ENCODE results near the gene ORC6.

Gene ORC6

DNA sequence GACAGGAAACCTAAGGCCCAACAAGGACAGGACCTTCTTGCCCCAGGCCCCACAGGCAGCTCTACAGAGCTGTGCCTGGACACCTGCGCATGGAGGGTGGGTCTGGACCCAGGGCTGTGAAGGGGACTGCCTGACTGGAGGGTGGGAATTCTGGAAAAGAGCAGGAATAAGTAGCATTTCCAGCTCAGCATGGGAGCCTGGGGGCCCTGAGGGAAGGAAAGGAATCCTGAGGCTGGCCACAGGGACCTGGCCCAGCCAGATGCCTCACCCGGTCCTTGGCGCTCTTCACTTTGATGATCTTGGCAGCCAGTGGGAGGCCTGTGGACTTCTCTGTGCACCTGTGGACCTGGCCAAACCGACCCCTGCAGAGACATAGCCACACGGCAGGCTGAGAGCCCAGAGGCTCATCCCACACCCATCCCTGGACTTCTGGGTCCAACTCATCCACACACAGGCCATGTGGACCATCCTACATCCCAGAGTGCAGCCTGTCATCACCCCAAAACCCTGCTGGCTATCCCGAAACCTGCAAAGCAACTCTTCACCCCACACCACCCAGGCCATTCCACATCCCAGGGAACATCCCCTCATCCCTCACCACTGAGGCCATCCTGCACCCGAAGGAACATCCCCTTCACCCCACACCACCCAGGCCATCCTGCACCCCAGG is 40.0 kb downstream of the ORC6 start:
- no peak for DNase-seq (ENCODE audit: low read depth)
- no peak overlapping the region for H3K4me3 ChIP-seq (ENCODE audit: control insufficient read depth, low read depth, low read length)
- TF ChIP-seq, protein P1, sequence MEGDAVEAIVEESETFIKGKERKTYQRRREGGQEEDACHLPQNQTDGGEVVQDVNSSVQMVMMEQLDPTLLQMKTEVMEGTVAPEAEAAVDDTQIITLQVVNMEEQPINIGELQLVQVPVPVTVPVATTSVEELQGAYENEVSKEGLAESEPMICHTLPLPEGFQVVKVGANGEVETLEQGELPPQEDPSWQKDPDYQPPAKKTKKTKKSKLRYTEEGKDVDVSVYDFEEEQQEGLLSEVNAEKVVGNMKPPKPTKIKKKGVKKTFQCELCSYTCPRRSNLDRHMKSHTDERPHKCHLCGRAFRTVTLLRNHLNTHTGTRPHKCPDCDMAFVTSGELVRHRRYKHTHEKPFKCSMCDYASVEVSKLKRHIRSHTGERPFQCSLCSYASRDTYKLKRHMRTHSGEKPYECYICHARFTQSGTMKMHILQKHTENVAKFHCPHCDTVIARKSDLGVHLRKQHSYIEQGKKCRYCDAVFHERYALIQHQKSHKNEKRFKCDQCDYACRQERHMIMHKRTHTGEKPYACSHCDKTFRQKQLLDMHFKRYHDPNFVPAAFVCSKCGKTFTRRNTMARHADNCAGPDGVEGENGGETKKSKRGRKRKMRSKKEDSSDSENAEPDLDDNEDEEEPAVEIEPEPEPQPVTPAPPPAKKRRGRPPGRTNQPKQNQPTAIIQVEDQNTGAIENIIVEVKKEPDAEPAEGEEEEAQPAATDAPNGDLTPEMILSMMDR (IDR thresholded peaks at IDR 0.05; ENCODE audit: control insufficient read depth, insufficient read depth, low read depth, low read length, missing control alignments) = no peak

DNA sequence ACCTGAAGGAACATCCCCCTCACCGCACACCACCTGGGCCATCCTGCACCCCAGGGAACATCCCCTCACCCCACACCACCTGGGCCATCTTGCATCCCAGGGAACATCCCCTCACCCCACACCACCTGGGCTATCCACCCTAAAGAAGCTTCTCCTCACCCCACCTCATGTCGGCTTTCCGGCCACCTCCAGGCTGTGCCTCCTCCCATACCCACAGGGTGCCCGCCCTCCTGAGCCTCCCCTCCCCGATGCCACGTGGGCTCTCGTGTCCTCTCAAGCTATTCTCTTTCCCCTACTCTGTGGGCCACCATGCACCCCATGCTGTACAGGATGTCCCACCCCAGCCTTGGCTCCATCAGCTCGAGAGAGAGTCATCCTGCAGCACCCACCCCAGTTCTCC is 40.7 kb downstream of the ORC6 start:
- no peak overlapping the region for H3K4me3 ChIP-seq (ENCODE audit: control insufficient read depth, low read depth, low read length)
- TF ChIP-seq, protein P1 (IDR thresholded peaks at IDR 0.05; ENCODE audit: control insufficient read depth, insufficient read depth, low read depth, low read length, missing control alignments) = no peak
- no peak for DNase-seq (ENCODE audit: low read depth)

DNA sequence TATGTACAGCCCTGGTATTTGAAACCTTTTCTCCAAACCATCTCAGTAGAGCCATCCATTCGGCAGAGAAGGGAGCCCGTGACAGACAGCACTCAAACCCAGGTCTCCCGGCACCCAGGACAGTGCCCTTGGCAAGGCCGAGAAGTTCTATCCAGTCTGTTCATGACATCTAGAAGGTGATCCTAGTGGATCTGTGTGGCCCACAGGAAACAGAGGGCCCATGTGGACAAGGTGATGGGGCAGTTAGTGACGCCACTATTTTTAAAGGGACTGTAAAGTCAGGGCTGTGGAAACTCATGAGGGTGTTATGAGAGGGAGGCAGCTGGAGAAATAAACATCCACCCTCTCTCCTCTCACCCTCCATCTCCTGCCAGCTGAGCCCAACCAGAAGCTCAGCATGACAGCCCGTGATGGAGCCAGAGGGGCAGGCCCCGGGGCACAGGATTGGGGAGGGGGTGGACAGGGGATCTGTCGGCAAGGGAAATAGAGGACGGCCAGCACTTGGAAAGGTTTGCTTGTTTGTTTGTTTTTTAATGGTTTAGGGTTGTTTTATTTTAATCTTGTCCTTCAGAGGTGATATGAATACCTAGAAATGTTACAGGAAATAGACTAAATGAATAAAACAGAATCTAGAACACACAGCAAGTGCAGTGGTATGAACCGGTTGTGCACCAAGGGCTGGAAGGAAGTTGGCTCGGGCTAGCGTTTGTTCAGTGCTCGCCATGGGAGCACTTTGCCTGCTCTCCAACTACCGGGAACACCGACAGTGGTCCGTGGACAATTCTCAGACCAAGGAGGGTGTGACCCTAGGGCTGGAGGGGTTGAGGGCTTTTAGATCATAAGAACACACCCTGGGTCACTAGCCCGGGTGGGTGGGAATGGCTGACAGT is 41.6 kb downstream of the ORC6 start:
- TF ChIP-seq, protein P1 (IDR thresholded peaks at IDR 0.05; ENCODE audit: control insufficient read depth, insufficient read depth, low read depth, low read length, missing control alignments) = no peak
- DNase-seq (ENCODE audit: low read depth) = no peak

DNA sequence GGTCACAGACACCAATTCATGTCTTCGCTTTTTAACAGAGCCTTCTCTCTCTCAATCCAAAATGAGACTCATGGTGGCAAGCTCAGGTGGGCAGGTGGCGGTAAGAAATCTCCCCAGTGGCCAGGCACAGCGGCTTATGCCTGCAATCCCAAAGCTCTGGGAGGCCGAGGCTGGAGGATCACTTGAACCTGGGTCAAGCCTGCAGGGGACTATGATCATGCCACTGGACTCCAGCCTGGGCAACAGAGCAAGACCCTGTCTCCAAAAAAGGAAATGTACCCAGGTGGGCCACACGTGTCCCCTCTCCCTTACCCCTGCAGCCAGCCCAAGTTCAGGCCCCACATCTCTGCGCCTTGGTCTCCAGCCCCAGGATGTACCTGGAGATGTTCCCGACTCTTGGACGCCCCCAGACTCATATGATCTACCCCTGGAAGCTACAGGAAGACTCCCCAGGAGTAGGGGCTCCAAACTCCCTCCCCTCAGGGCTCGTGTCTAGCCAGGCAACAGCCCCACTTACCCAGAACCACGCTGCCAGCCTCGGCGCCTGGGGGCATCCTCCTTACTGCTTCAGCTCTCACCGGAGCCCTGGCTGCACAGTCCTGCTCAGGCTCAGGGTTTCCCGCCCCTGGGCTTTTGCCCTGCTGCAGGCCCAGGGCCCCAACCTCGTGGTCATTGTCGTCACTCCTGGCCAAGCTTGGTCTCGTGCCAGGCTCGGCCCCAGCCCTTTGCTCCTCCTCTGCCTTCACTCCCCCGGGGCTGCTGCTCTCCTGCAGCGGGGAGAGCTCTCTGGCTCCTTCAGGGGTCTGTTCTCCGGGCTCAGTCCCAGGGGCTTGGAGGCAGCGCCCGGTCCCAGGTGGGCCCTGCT is 42.5 kb downstream of the ORC6 start:
- H3K4me3 ChIP-seq (ENCODE audit: control insufficient read depth, low read depth, low read length) = no peak overlapping the region
- DNase-seq (ENCODE audit: low read depth) = no peak
- TF ChIP-seq, protein P1 (IDR thresholded peaks at IDR 0.05; ENCODE audit: control insufficient read depth, insufficient read depth, low read depth, low read length, missing control alignments) = no peak

More for the DNA sequence above, 41.6 kb downstream of the ORC6 start:
- no peak overlapping the region for H3K4me3 ChIP-seq (ENCODE audit: control insufficient read depth, low read depth, low read length)

DNA sequence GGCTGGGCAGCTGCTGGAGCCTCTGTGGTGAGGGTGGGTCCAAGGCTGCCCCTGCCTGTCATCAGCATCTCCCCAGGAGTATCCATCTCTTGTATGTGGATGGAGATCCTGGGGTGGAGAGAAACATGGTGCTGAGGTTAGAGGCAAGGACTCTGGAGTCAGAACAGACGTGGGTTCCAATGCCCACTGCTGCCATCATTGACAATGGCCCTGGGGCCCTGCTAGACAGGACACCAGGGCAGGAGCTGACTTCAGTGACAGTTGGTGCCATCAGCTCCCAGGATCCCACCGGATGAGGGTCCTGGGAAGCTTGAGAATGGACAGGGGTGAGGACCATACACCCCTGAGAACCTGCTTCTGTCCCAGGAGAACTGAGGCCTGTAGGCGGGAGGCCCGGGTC is 43.1 kb downstream of the ORC6 start:
- TF ChIP-seq, protein P1 (IDR thresholded peaks at IDR 0.05; ENCODE audit: control insufficient read depth, insufficient read depth, low read depth, low read length, missing control alignments) = no peak
- no peak for DNase-seq (ENCODE audit: low read depth)

DNA sequence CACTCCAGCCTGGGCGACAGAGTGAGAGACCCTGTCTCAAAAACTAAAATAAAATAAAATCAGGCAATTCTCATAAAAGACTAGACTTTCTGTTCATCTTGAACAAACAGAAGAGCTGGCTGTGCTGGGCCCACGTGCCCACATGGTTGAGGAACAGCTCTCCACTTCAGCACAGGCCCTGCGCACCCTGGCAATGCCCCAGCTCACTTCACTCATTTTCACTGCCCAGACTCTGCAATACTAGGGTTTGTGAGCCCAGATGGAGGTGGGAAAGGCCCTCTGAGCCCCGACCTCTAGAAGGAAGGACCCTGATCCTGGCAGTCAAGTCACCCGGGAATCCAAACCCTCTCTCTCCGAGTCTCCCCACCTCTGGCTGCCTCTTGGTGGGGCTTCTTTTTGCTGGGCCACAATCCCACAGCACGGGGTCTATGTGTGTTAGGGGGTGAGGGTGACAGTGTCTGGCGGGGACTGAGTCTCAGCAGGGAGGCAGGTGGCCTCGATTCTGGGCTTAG is 43.9 kb downstream of the ORC6 start:
- TF ChIP-seq, protein P1 (IDR thresholded peaks at IDR 0.05; ENCODE audit: control insufficient read depth, insufficient read depth, low read depth, low read length, missing control alignments) = no peak
- DNase-seq (ENCODE audit: low read depth) = no peak
- no peak overlapping the region for H3K4me3 ChIP-seq (ENCODE audit: control insufficient read depth, low read depth, low read length)

More for the DNA sequence above, 43.1 kb downstream of the ORC6 start:
- H3K4me3 ChIP-seq (ENCODE audit: control insufficient read depth, low read depth, low read length) = no peak overlapping the region

All from AG09309 (cell line).